Epithelial cell of prostate (primary cell): Measurements from ENCODE around the gene CA9.

Source experiments
- DNase-seq: peaks from one replicate; pipeline ENCODE4 v3.0.0-alpha.2; 2011; ENCODE audit warnings: low read depth, low spot score
- H3K27ac ChIP-seq: fragments of 450-650 bp; 2 replicates; pipeline ENCODE4 v1.5.1; 2017; ENCODE audit warnings: mild to moderate bottlenecking

The CA9 gene

GRCh38 chr9:35669331-35670145 lies 4.2 kb upstream of the CA9 start:
- no peak for DNase-seq
- peak overlapping the region; percentile 27 for H3K27ac ChIP-seq

- DNase-seq = no peak
- H3K27ac ChIP-seq = no peak overlapping the region
Measured at GRCh38 chr9:35674025-35674361, 265 bp downstream of the CA9 start.

DNA sequence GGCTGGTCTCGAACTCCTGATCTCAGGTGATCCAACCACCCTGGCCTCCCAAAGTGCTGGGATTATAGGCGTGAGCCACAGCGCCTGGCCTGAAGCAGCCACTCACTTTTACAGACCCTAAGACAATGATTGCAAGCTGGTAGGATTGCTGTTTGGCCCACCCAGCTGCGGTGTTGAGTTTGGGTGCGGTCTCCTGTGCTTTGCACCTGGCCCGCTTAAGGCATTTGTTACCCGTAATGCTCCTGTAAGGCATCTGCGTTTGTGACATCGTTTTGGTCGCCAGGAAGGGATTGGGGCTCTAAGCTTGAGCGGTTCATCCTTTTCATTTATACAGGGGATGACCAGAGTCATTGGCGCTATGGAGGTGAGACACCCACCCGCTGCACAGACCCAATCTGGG lies 1.5 kb downstream of the CA9 start:
- no peak for DNase-seq
- no peak overlapping the region for H3K27ac ChIP-seq

DNA sequence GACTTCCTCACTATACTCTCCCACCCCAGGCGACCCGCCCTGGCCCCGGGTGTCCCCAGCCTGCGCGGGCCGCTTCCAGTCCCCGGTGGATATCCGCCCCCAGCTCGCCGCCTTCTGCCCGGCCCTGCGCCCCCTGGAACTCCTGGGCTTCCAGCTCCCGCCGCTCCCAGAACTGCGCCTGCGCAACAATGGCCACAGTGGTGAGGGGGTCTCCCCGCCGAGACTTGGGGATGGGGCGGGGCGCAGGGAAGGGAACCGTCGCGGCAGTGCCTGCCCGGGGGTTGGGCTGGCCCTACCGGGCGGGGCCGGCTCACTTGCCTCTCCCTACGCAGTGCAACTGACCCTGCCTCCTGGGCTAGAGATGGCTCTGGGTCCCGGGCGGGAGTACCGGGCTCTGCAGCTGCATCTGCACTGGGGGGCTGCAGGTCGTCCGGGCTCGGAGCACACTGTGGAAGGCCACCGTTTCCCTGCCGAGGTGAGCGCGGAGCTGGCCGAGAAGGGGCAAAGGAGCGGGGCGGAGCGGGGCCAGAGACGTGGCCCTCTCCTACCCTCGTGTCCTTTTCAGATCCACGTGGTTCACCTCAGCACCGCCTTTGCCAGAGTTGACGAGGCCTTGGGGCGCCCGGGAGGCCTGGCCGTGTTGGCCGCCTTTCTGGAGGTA lies 2.1 kb downstream of the CA9 start:
- DNase-seq = no peak
- H3K27ac ChIP-seq = no peak overlapping the region

GRCh38 chr9:35679091-35679490 lies 5.4 kb downstream of the CA9 start:
- DNase-seq = no peak
- H3K27ac ChIP-seq = no peak overlapping the region

GRCh38 chr9:35679766-35680330 lies 6.1 kb downstream of the CA9 start:
- no peak overlapping the region for H3K27ac ChIP-seq
- DNase-seq = no peak

DNA sequence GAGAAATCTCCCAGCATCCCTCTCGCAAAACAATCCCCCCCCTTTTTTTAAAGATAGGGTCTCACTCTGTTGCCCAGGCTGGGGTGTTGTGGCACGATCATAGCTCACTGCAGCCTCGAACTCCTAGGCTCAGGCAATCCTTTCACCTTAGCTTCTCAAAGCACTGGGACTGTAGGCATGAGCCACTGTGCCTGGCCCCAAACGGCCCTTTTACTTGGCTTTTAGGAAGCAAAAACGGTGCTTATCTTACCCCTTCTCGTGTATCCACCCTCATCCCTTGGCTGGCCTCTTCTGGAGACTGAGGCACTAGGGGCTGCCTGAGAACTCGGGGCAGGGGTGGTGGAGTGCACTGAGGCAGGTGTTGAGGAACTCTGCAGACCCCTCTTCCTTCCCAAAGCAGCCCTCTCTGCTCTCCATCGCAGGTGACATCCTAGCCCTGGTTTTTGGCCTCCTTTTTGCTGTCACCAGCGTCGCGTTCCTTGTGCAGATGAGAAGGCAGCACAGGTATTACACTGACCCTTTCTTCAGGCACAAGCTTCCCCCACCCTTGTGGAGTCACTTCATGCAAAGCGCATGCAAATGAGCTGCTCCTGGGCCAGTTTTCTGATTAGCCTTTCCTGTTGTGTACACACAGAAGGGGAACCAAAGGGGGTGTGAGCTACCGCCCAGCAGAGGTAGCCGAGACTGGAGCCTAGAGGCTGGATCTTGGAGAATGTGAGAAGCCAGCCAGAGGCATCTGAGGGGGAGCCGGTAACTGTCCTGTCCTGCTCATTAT lies 6.8 kb downstream of the CA9 start:
- no peak for DNase-seq
- H3K27ac ChIP-seq = no peak overlapping the region

DNA sequence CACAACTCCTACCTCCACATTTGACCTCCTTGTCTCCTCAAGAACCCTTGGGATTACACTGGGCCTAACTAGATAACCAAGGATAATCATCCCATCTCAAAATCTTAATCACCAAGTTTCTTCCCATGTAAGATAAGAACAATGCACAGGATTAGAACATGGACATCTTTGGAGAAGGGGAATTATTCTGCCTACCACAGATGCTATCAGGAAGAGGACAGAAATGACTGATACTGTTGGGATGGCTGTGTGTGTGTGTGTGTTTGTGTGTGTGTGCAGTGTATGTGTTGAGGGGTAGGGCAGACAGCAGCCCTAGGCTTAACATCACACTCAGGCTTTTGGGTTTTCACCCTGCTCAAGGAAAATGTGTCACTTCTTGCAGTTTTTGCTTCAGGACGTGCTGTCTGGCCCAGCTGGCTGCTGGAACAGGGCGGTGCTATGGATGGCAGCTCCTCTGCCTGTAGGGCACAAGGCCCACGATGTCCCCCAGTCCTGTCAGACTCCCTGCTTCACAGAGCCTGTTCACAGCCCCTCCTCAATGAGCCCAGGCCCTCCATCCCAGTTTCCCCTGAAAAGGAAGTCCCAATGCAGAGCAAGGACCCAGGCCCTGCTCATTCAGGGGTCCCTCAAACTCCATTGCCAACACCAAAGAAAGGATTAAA lies 7.7 kb downstream of the CA9 start:
- no peak overlapping the region for H3K27ac ChIP-seq
- DNase-seq = no peak

- no peak for DNase-seq
- no peak overlapping the region for H3K27ac ChIP-seq
Measured at GRCh38 chr9:35682051-35682450, 8.3 kb downstream of the CA9 start.

DNA sequence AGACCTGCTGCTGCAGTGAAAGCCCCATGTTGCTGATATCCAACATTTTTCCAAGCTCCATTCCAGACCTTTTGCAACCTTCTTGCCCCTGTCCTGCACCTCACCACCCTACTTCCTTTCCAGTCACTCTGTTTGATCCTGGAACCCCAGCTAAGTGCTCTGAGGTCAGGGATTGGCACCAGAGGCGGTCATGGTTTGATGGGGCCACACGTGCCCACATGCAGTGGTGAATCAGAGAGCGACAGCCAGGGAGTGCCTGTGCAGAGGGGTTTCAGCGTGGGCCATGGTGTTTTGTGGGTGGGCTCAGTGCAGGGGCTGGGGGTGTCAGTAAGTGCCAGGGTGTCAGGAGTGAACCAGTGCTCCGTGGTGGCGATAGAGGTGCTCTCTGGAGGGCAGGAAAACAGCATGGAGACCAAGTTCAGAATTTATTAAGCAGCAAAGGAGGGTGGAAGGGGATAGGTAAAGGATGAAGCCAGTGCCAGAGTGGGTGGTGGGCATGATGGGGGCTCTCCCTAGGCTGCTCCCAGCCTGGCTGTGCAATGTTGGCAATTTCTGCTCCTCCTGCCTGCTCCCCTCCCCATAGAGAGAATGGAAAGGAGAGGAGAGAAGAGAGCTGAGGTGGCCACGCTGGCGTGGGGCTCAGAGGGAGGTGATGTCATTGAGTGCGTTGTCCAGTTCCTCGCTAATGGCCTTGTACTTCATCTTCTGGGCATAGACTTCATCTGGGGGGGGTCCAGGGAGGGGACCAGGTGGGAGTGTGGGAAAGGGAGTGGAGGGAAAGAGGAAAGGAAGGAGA lies 9.0 kb downstream of the CA9 start:
- no peak overlapping the region for H3K27ac ChIP-seq
- DNase-seq = no peak

DNA sequence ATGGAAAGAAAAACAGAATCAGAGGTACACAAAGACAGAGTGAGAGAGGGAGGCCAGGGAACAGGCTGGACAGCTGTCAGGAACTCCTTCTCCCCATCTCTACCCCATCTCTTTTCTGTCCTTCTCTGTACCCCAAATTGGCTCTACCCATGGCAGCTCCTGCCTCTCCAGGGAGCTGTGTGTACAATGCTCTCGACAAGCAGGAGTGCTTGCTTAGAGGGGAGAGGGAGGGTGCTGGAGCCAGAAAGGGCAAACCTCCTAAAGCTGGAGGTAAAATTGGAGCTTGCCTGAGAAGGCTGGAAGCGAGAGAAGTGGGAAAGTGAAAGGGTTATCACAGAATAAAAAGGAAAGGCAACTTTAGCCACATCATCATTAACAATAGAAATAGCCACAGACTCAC lies 9.6 kb downstream of the CA9 start:
- DNase-seq = no peak

DNA sequence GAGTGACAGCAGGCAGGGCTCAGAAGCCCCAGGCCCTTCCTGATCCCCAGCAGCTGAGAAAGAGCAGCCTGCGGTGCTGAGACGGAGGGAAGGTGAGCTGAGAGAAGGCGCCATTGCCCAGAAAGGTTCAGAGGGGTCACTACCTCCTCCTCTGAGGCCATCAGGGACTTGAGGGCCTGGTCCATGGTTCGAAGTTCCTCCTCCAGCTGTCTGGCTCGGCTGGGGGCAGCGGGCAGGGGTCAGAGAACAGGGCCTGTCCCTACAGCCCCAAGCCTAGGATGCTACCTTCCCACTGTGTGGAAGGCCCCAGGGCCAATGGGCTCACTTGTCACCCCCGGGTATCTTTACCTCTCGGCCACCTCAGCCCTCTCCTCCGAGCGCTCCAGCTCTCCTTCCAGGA lies 11.2 kb downstream of the CA9 start:
- DNase-seq = no peak

More for the DNA sequence above, 9.6 kb downstream of the CA9 start:
- H3K27ac ChIP-seq = no peak overlapping the region

DNA sequence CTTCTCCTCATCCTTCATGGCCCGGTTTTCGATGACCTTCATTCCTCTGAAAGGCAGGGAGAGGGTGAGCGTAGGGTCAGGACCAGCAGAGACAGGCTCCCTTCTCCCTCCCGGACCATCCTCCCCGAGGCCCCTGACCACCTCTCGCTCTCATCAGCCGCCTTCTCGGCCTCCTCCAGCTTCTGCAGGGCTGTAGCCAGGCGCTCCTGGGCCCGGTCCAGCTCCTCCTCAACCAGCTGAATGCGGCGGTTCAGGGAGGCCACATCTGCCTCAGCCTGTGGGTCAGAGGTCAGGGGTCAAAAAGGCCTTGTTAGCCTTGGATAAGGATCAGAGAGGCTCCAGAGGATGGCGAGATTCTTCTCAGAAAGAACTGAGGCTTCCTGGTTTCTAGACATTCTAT lies 11.8 kb downstream of the CA9 start:
- DNase-seq = no peak
- no peak overlapping the region for H3K27ac ChIP-seq

More for the DNA sequence above, 11.2 kb downstream of the CA9 start:
- H3K27ac ChIP-seq = no peak overlapping the region

GRCh38 chr9:35686222-35687203 lies 12.8 kb downstream of the CA9 start:
- H3K27ac ChIP-seq = no peak overlapping the region
- no peak for DNase-seq

- no peak overlapping the region for H3K27ac ChIP-seq
- DNase-seq = no peak
Measured at GRCh38 chr9:35687306-35687705, 13.6 kb downstream of the CA9 start.

- no peak for DNase-seq
- peak overlapping the region; percentile 73 for H3K27ac ChIP-seq
Measured at GRCh38 chr9:35687972-35688557, 14.3 kb downstream of the CA9 start.

GRCh38 chr9:35688558-35689541 lies 15.1 kb downstream of the CA9 start:
- peak; percentile 33 for DNase-seq
- H3K27ac ChIP-seq = peak overlapping the region; percentile 73
